BE2C (cell line): ENCODE measurements around the gene PSD4.

Experiments used
- DNase-seq: peaks from one replicate; pipeline ENCODE4 v3.0.0-alpha.2; 2020
- H3K27me3 ChIP-seq: fragments of 250-450 bp; sonication (Bioruptor Pico); 2 replicates; pipeline ENCODE4 v1.5.1; 2020; ENCODE audit warnings: mild to moderate bottlenecking
- H3K36me3 ChIP-seq: fragments of 250-450 bp; sonication (Bioruptor Pico); 2 replicates; pipeline ENCODE4 v1.5.1; 2020; ENCODE audit warnings: mild to moderate bottlenecking
- H3K4me1 ChIP-seq: fragments of 250-450 bp; sonication (Bioruptor Pico); 2 replicates; pipeline ENCODE4 v1.5.1; 2020
- H3K4me3 ChIP-seq: 2 replicates; pipeline ENCODE4 v1.5.1; 2011; ENCODE audit warnings: low read depth, low read length
- H3K9me3 ChIP-seq: fragments of 250-450 bp; sonication (Bioruptor Pico); 2 replicates; pipeline ENCODE4 v1.5.1; 2020
- TF ChIP-seq, protein P1 (sequence below): IDR thresholded peaks from 2 replicates; pipeline ENCODE4 v1.5.1; 2012; ENCODE audit warnings: mild to moderate bottlenecking, low read depth, low read length

Gene PSD4

GRCh38 chr2:113172721-113173541, 840 bp upstream of the PSD4 start:
- DNase-seq = no peak
- Histone ChIP-seq H3K27me3 (no peaks in the 10 kb centered on the region), H3K4me3 (no peak overlapping the region), H3K9me3 (no peaks in the 10 kb centered on the region), H3K36me3 (no peaks in the 10 kb centered on the region), H3K4me1 (no peaks in the 10 kb centered on the region)
- TF ChIP-seq, protein P1, sequence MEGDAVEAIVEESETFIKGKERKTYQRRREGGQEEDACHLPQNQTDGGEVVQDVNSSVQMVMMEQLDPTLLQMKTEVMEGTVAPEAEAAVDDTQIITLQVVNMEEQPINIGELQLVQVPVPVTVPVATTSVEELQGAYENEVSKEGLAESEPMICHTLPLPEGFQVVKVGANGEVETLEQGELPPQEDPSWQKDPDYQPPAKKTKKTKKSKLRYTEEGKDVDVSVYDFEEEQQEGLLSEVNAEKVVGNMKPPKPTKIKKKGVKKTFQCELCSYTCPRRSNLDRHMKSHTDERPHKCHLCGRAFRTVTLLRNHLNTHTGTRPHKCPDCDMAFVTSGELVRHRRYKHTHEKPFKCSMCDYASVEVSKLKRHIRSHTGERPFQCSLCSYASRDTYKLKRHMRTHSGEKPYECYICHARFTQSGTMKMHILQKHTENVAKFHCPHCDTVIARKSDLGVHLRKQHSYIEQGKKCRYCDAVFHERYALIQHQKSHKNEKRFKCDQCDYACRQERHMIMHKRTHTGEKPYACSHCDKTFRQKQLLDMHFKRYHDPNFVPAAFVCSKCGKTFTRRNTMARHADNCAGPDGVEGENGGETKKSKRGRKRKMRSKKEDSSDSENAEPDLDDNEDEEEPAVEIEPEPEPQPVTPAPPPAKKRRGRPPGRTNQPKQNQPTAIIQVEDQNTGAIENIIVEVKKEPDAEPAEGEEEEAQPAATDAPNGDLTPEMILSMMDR = no peak

GRCh38 chr2:113174376-113174750, 592 bp downstream of the PSD4 start:
- H3K4me3 ChIP-seq = no peak overlapping the region
- H3K27me3 ChIP-seq = no peaks in the 10 kb centered on the region
- TF ChIP-seq, protein P1 = no peak
- DNase-seq = no peak
- no peaks in the 10 kb centered on the region for H3K36me3 ChIP-seq
- H3K9me3 ChIP-seq = no peaks in the 10 kb centered on the region
- no peaks in the 10 kb centered on the region for H3K4me1 ChIP-seq

DNA sequence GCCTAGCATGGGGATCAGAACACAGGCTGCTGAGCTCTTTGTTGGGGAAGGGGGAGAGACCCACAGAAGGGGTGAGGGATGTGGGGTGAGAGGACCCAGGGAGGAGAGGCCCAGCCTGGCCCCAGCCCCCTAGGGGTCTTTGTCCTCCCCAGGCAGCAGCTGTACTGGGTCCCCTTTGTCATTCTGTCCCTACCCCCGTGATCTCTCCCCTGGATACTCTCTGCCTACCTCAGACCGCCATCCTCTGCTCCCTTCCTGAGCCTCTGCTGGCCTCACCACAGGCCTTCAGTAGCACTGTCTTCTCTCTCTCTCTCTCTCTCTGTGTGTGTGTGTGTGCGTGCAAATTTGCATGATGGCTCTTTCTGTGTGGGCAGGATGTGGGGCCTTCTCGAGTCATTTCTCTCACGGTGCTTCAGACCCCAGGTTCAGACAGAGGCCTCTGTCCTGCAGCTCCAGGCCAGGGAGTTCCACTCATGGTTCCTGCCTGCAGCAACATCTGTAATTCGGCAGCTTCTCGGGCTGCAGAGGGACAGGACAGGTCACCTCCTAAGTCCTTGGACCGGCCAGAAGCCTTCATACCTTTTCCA, 1.4 kb downstream of the PSD4 start:
- no peak for DNase-seq
- Histone ChIP-seq H3K36me3 (no peaks in the 10 kb centered on the region), H3K4me3 (no peak overlapping the region), H3K9me3 (no peaks in the 10 kb centered on the region), H3K4me1 (no peaks in the 10 kb centered on the region), H3K27me3 (no peaks in the 10 kb centered on the region)
- TF ChIP-seq, protein P1 = no peak

DNA sequence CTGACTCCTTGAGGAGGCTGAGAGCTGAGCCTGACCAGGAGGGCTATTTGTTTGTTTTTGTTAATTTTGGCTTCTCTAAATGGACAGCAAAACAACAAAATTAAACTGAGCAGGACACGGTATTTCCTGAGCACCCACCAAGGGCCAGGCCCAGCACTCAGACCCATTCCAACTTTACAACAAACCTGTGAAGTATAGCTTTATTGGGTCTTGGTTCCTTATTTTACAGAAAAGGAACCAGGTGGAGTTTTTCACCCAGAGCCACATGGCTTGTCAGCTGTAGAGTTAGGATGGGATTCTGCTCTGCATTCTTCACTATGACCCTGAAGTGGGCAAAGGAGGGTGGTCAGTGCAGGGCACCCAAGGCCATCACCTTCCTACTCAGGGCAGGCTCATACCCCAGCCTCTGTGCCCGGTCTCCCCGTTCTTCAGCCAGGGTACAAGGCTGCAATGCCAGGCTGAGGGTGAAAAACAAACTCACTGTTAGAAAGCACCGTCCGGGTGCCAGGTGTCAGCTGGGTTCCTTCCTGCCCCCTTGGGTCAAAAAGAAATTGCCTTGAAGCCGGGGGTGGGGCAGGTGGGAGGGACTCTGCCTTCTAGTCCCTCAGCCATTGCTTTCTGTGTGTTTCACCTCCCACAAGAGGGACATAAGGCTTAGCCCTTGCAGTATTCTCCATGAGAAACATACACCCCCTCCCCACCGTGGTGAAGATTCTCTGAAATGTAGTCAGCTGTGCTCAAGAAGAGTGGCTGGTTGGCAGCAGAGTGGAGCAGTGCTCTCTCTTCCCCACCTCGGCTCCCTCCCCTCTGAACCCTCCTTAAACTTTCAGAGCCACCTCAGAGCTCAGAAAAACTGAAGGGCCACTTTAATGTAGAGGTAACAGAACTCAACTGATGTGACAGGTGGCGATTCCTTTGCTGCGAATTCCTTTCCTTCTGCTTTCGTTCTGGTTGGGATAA, 2.2 kb downstream of the PSD4 start:
- no peaks in the 10 kb centered on the region for H3K9me3 ChIP-seq
- no peak for DNase-seq
- H3K4me1 ChIP-seq = no peaks in the 10 kb centered on the region
- H3K4me3 ChIP-seq = no peak overlapping the region
- H3K36me3 ChIP-seq = no peaks in the 10 kb centered on the region
- TF ChIP-seq, protein P1 = no peak
- no peaks in the 10 kb centered on the region for H3K27me3 ChIP-seq

DNA sequence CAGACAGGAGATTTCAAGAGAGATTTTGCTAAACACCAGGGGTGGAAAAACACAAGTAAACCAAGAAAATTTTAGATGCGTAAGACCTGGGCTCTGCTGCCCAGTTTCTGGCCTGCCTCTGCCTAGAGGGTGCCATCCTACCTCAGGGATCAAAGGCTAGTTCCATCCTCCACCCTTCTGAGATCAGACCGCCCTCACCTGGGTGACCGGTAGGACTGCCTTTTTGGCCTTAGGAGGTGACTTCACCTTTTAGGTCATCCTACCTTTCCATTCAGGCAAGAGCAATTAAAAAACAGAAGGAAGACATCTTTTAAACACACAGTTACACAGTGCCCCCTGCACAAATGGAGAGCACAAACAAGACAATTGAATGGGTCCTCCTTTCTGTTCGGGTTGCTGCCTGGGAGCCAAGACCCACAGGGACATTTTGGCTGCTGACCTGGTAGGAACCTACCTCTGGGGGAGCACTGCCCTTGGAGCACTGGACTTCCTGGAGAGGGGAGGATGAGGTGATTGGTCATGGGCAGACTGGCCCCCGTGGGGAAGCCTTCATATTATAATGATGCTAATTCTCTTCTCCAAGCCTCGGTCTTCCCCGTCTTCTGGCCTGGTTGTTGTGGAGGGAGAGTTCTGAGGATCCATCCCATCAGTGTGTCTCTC, 3.1 kb downstream of the PSD4 start:
- Histone ChIP-seq H3K9me3 (no peaks in the 10 kb centered on the region), H3K4me3 (no peak overlapping the region), H3K4me1 (no peaks in the 10 kb centered on the region), H3K36me3 (no peaks in the 10 kb centered on the region), H3K27me3 (no peaks in the 10 kb centered on the region)
- no peak for DNase-seq
- TF ChIP-seq, protein P1 = no peak
